Muscle of leg (tissue), 11 donors: ENCODE measurements around the gene ART3. TPM values are rescaled to one million over a fixed set of nuclear protein-coding genes. Genes with fewer than 3 reads are reported as not detected.
"Not testable (repeated sequence)": the region's sequence is repeated elsewhere in the genome, so short reads cannot be mapped to it uniquely, and the experiment has no call there.

Source experiments
- DNase-seq: peaks from one replicate; pipeline ENCODE4 v3.0.0; 2013
- H3K27ac ChIP-seq: one replicate; pipeline ENCODE4 v1.5.1; 2013; ENCODE audit warnings: mild to moderate bottlenecking, low read length, control low read depth
- H3K27me3 ChIP-seq: one replicate; pipeline ENCODE4 v1.6.1; 2013; ENCODE audit warnings: low read length; ENCODE audit not compliant: control insufficient read depth, insufficient read depth
- H3K36me3 ChIP-seq: one replicate; pipeline ENCODE4 v1.6.1; 2013; ENCODE audit warnings: low read length; ENCODE audit not compliant: control insufficient read depth, insufficient read depth
- H3K4me1 ChIP-seq: one replicate; pipeline ENCODE4 v1.6.1; 2013; ENCODE audit warnings: low read length; ENCODE audit not compliant: control insufficient read depth, insufficient read depth
- H3K4me3 ChIP-seq: one replicate; pipeline ENCODE4 v1.5.1; 2013; ENCODE audit warnings: low read length, control low read depth
- H3K9me3 ChIP-seq: replicated peaks from 2 replicates; pipeline ENCODE4 v1.6.1; 2013; ENCODE audit warnings: low read depth, low read length; ENCODE audit not compliant: control insufficient read depth
- WGBS: methylation state at CpG from one replicate; pipeline ENCODE4 v1.1.5; 2013; ENCODE audit warnings: missing lambda C conversion rate; ENCODE audit not compliant: insufficient coverage; 5-methylcytosine and 5-hydroxymethylcytosine counted together
- polyA plus RNA-seq, 8 donors: library from polyadenylated mRNA; unstranded; fragments of 120-200 nt; gene quantifications; one replicate each; pipeline versions ENCODE4 v1.2.1 to v1.2.3, GENCODE V29; 2013; ENCODE audit warnings: inconsistent platforms in 1 of 8, low replicate concordance in 1 of 8; ENCODE audit not compliant: insufficient read length in 8 of 8, insufficient read depth in 1 of 8
- total RNA-seq: library from RNA; stranded (reverse); fragments of 120-200 nt; gene quantifications from one replicate; pipeline ENCODE4 v1.2.4, GENCODE V29; 2013

ART3 gene
- total and polyA plus RNA-seq, 9 donors = 21.7 to 54.3 (median 37.4) TPM

GRCh38 chr4:76049860-76050416 lies 24.6 kb upstream of the ART3 start:
- WGBS = 85% methylated on average over 4 of the region's 17 CpGs
- not testable (repeated sequence) for H3K4me3 ChIP-seq, DNase-seq, H3K36me3 ChIP-seq, H3K27ac ChIP-seq, H3K4me1 ChIP-seq, H3K9me3 ChIP-seq, H3K27me3 ChIP-seq

GRCh38 chr4:76050560-76051050 lies 23.9 kb upstream of the ART3 start:
- WGBS = 93% methylated on average over 21 of the region's 27 CpGs
- H3K4me1 ChIP-seq, H3K27ac ChIP-seq, DNase-seq, H3K27me3 ChIP-seq, H3K36me3 ChIP-seq, H3K9me3 ChIP-seq, H3K4me3 ChIP-seq: not testable (repeated sequence)

GRCh38 chr4:76053730-76054129 lies 20.8 kb upstream of the ART3 start:
- 21% methylated on average over 2 of the region's 4 CpGs for WGBS
- no peaks in the 10 kb centered on the region for H3K9me3 ChIP-seq
- peak; percentile 34 for DNase-seq
- no peaks in the 10 kb centered on the region for H3K4me1 ChIP-seq
- no peak overlapping the region for H3K4me3 ChIP-seq
- H3K27me3 ChIP-seq = no peaks in the 10 kb centered on the region
- H3K27ac ChIP-seq = no peak overlapping the region
- H3K36me3 ChIP-seq = no peaks in the 10 kb centered on the region

GRCh38 chr4:76055016-76055415 lies 19.5 kb upstream of the ART3 start:
- H3K36me3 ChIP-seq = no peaks in the 10 kb centered on the region
- H3K9me3 ChIP-seq = no peaks in the 10 kb centered on the region
- 100% methylated on average over 1 of the region's 2 CpGs for WGBS
- H3K27me3 ChIP-seq = no peaks in the 10 kb centered on the region
- no peak for DNase-seq
- no peak overlapping the region for H3K4me3 ChIP-seq
- no peaks in the 10 kb centered on the region for H3K4me1 ChIP-seq
- no peak overlapping the region for H3K27ac ChIP-seq

GRCh38 chr4:76055421-76055820 lies 19.1 kb upstream of the ART3 start:
- no peak overlapping the region for H3K4me3 ChIP-seq
- H3K4me1 ChIP-seq = no peaks in the 10 kb centered on the region
- no peaks in the 10 kb centered on the region for H3K36me3 ChIP-seq
- H3K9me3 ChIP-seq = no peaks in the 10 kb centered on the region
- DNase-seq = no peak
- no CpG with 5 or more reads among the region's 2 CpGs for WGBS
- no peaks in the 10 kb centered on the region for H3K27me3 ChIP-seq
- H3K27ac ChIP-seq = no peak overlapping the region

- Histone ChIP-seq H3K4me1 (no peaks in the 10 kb centered on the region), H3K9me3 (no peaks in the 10 kb centered on the region), H3K36me3 (no peaks in the 10 kb centered on the region), H3K4me3 (no peak overlapping the region), H3K27ac (no peak overlapping the region), H3K27me3 (no peaks in the 10 kb centered on the region)
- no peak for DNase-seq
Measured at GRCh38 chr4:76058302-76058701, 16.2 kb upstream of the ART3 start.

GRCh38 chr4:76058888-76059426 lies 15.6 kb upstream of the ART3 start:
- no peaks in the 10 kb centered on the region for H3K27me3 ChIP-seq
- 45% methylated on average over 2 of the region's 3 CpGs for whole genome bisulfite sequencing
- H3K4me3 ChIP-seq = no peak overlapping the region
- DNase-seq = no peak
- H3K36me3 ChIP-seq = no peaks in the 10 kb centered on the region
- no peaks in the 10 kb centered on the region for H3K4me1 ChIP-seq
- H3K27ac ChIP-seq = no peak overlapping the region
- H3K9me3 ChIP-seq = no peaks in the 10 kb centered on the region

- Histone ChIP-seq H3K4me3 (no peak overlapping the region), H3K9me3 (no peaks in the 10 kb centered on the region), H3K36me3 (no peaks in the 10 kb centered on the region), H3K27ac (no peak overlapping the region), H3K4me1 (no peaks in the 10 kb centered on the region), H3K27me3 (no peaks in the 10 kb centered on the region)
- WGBS = no CpG with 5 or more reads among the region's 1 CpG
- DNase-seq = no peak
Measured at GRCh38 chr4:76059750-76060149, 14.8 kb upstream of the ART3 start.

GRCh38 chr4:76060506-76060905 lies 14.0 kb upstream of the ART3 start:
- no peaks in the 10 kb centered on the region for H3K4me1 ChIP-seq
- H3K36me3 ChIP-seq = no peaks in the 10 kb centered on the region
- H3K9me3 ChIP-seq = no peaks in the 10 kb centered on the region
- no peaks in the 10 kb centered on the region for H3K27me3 ChIP-seq
- no peak overlapping the region for H3K4me3 ChIP-seq
- DNase-seq = no peak
- no peak overlapping the region for H3K27ac ChIP-seq

GRCh38 chr4:76061421-76061820 lies 13.1 kb upstream of the ART3 start:
- DNase-seq = no peak
- Histone ChIP-seq H3K36me3 (no peaks in the 10 kb centered on the region), H3K27me3 (no peaks in the 10 kb centered on the region), H3K4me1 (no peaks in the 10 kb centered on the region), H3K4me3 (no peak overlapping the region), H3K9me3 (no peaks in the 10 kb centered on the region), H3K27ac (no peak overlapping the region)
- WGBS = no CpG with 5 or more reads among the region's 1 CpG

- H3K4me1 ChIP-seq = no peaks in the 10 kb centered on the region
- no peaks in the 10 kb centered on the region for H3K9me3 ChIP-seq
- no peak overlapping the region for H3K27ac ChIP-seq
- H3K4me3 ChIP-seq = no peak overlapping the region
- H3K36me3 ChIP-seq = no peaks in the 10 kb centered on the region
- DNase-seq = no peak
- WGBS = no CpG with 5 or more reads among the region's 1 CpG
- no peaks in the 10 kb centered on the region for H3K27me3 ChIP-seq
Measured at GRCh38 chr4:76061982-76062381, 12.5 kb upstream of the ART3 start.
